H9 (cell line): ENCODE results near the gene DEPP1. TPM values are rescaled to one million over a fixed set of nuclear protein-coding genes. Genes with fewer than 3 reads are reported as not detected.

ENCODE experiments used
- DNase-seq: peaks from one replicate; pipeline ENCODE4 v3.0.0-alpha.2; 2017
- H2AFZ ChIP-seq: one replicate; pipeline ENCODE4 v1.6.1; 2013; ENCODE audit warnings: mild to moderate bottlenecking, low read length, control low read depth, moderate library complexity
- H2AK5ac ChIP-seq: 2 replicates; pipeline ENCODE4 v1.6.1; 2013; ENCODE audit warnings: low read length, control low read depth, mixed read lengths; ENCODE audit not compliant: insufficient read length
- H2BK120ac ChIP-seq: one replicate; pipeline ENCODE4 v1.6.1; 2013; ENCODE audit warnings: low read depth, mild to moderate bottlenecking, low read length, control low read depth, inconsistent platforms; ENCODE audit not compliant: poor library complexity, severe bottlenecking
- H2BK12ac ChIP-seq: 2 replicates; pipeline ENCODE4 v1.6.1; 2013; ENCODE audit warnings: low read length, control low read depth, mixed read lengths, low read depth; ENCODE audit not compliant: insufficient read length
- H2BK15ac ChIP-seq: 2 replicates; pipeline ENCODE4 v1.6.1; 2013; ENCODE audit warnings: low read depth, low read length, control low read depth
- H2BK20ac ChIP-seq: one replicate; pipeline ENCODE4 v1.6.1; 2013; ENCODE audit warnings: low read depth, mild to moderate bottlenecking, low read length, control low read depth, inconsistent platforms; ENCODE audit not compliant: poor library complexity, severe bottlenecking
- H2BK5ac ChIP-seq: 2 replicates; pipeline ENCODE4 v1.6.1; 2013; ENCODE audit warnings: low read length, control low read depth, mixed read lengths; ENCODE audit not compliant: insufficient read length
- H3K14ac ChIP-seq: 2 replicates; pipeline ENCODE4 v1.6.1; 2013; ENCODE audit warnings: low read length, control low read depth; ENCODE audit not compliant: insufficient read depth
- H3K18ac ChIP-seq: 2 replicates; pipeline ENCODE4 v1.6.1; 2013; ENCODE audit warnings: low read depth, mild to moderate bottlenecking, mixed read lengths, low read length, control low read depth; ENCODE audit not compliant: insufficient read length
- H3K23ac ChIP-seq: 2 replicates; pipeline ENCODE4 v1.6.1; 2013; ENCODE audit warnings: low read length, control low read depth, mixed read lengths, low read depth; ENCODE audit not compliant: insufficient read length
- H3K23me2 ChIP-seq: 2 replicates; pipeline ENCODE4 v1.6.1; 2013; ENCODE audit warnings: low read depth, mild to moderate bottlenecking, mixed read lengths, low read length, control low read depth; ENCODE audit not compliant: insufficient read length, poor library complexity, severe bottlenecking
- H3K27ac ChIP-seq: 2 replicates; pipeline ENCODE4 v1.5.1; 2013; ENCODE audit warnings: low read length, control low read depth, mixed read lengths, low read depth; ENCODE audit not compliant: insufficient read length
- H3K27me3 ChIP-seq: 2 replicates; pipeline ENCODE4 v1.6.1; 2013; ENCODE audit warnings: low read length, control low read depth, inconsistent platforms; ENCODE audit not compliant: insufficient read depth
- H3K4ac ChIP-seq: 2 replicates; pipeline ENCODE4 v1.6.1; 2013; ENCODE audit warnings: low read depth, mild to moderate bottlenecking, control low read depth, inconsistent platforms, low read length, moderate library complexity
- H3K4me1 ChIP-seq: 2 replicates; pipeline ENCODE4 v1.6.1; 2013; ENCODE audit warnings: low read length, control low read depth, inconsistent platforms; ENCODE audit not compliant: insufficient read depth
- H3K4me2 ChIP-seq: 2 replicates; pipeline ENCODE4 v1.6.1; 2013; ENCODE audit warnings: low read length, control low read depth, mixed read lengths; ENCODE audit not compliant: insufficient read length, insufficient read depth
- H3K56ac ChIP-seq: 2 replicates; pipeline ENCODE4 v1.6.1; 2013; ENCODE audit warnings: low read depth, mild to moderate bottlenecking, mixed read lengths, low read length, control low read depth; ENCODE audit not compliant: insufficient read length
- H3K79me1 ChIP-seq: 2 replicates; pipeline ENCODE4 v1.6.1; 2013; ENCODE audit warnings: low read depth, mild to moderate bottlenecking, moderate library complexity, low read length, control low read depth, inconsistent platforms; ENCODE audit not compliant: insufficient read depth, poor library complexity, severe bottlenecking
- H3K79me2 ChIP-seq: 2 replicates; pipeline ENCODE4 v1.6.1; 2013; ENCODE audit warnings: low read length, control low read depth, inconsistent platforms; ENCODE audit not compliant: insufficient read depth
- H3K9ac ChIP-seq: 2 replicates; pipeline ENCODE4 v1.6.1; 2013; ENCODE audit warnings: low read length, control low read depth, mixed read lengths; ENCODE audit not compliant: insufficient read length; ENCODE audit errors: extremely low read depth
- H3K9me3 ChIP-seq: one replicate; pipeline ENCODE4 v1.6.1; 2013; ENCODE audit warnings: low read depth, low read length, inconsistent platforms; ENCODE audit not compliant: control insufficient read depth
- H3T11ph ChIP-seq: one replicate; pipeline ENCODE4 v1.6.1; 2013; ENCODE audit warnings: mild to moderate bottlenecking, low read length, control low read depth, inconsistent platforms
- H4K20me1 ChIP-seq: one replicate; pipeline ENCODE4 v1.6.1; 2013; ENCODE audit not compliant: control insufficient read depth, insufficient read length, insufficient read depth
- H4K5ac ChIP-seq: 2 replicates; pipeline ENCODE4 v1.6.1; 2013; ENCODE audit warnings: low read depth, mild to moderate bottlenecking, mixed read lengths, low read length, control low read depth; ENCODE audit not compliant: insufficient read length
- H4K8ac ChIP-seq: replicated peaks from 2 replicates; pipeline ENCODE4 v1.6.1; 2013; ENCODE audit warnings: low read length, control low read depth, mixed read lengths, low read depth; ENCODE audit not compliant: insufficient read length
- H4K91ac ChIP-seq: 2 replicates; pipeline ENCODE4 v1.6.1; 2013; ENCODE audit warnings: low read depth, mild to moderate bottlenecking, moderate library complexity, mixed read lengths, low read length, control low read depth; ENCODE audit not compliant: insufficient read length
- H3K27ac Mint-ChIP-seq, 3 experiments: 2 replicates in 2 of 3; 3 replicates in 1 of 3; pipeline ENCODE4 v1.8.0; 2020 to 2021; ENCODE audit warnings: mixed read lengths in 3 of 3, mild to moderate bottlenecking in 1 of 3, moderate library complexity in 1 of 3
- H3K27me3 Mint-ChIP-seq: 2 replicates; pipeline ENCODE4 v1.8.0; 2021; ENCODE audit warnings: low read depth, mild to moderate bottlenecking, moderate library complexity, mixed read lengths
- H3K36me3 Mint-ChIP-seq, 3 experiments: 2 replicates in 2 of 3; 3 replicates in 1 of 3; pipeline ENCODE4 v1.8.0; 2020 to 2021; ENCODE audit warnings: low read depth in 3 of 3, mixed read lengths in 3 of 3; ENCODE audit not compliant: insufficient read depth in 1 of 3
- H3K4me1 Mint-ChIP-seq, 2 experiments: 2 replicates each; pipeline ENCODE4 v1.8.0; 2020; ENCODE audit warnings: mixed read lengths in 2 of 2
- H3K4me3 Mint-ChIP-seq, 2 experiments: 2 replicates in 1 of 2; 3 replicates in 1 of 2; pipeline ENCODE4 v1.8.0; 2020 to 2021; ENCODE audit warnings: mild to moderate bottlenecking in 2 of 2, mixed read lengths in 2 of 2, moderate library complexity in 1 of 2
- H3K9me3 Mint-ChIP-seq, 2 experiments: 2 replicates in 1 of 2; 3 replicates in 1 of 2; pipeline ENCODE4 v1.8.0; 2020; ENCODE audit warnings: mild to moderate bottlenecking in 2 of 2, mixed read lengths in 2 of 2, moderate library complexity in 1 of 2
- WGBS: extraction: QIAGEN DNeasy Blood & Tissue Kit; methylation state at CpG from one replicate; pipeline ENCODE4 v1.1.7; 2013; ENCODE audit warnings: missing lambda C conversion rate, low lambda C conversion rate, mixed read lengths; ENCODE audit not compliant: insufficient read length; ENCODE audit errors: extremely low coverage; 5-methylcytosine and 5-hydroxymethylcytosine counted together
- total RNA-seq: library from RNA; stranded (reverse); gene quantifications from 2 replicates; pipeline ENCODE4 v1.2.1, GENCODE V29; 2021
- TF ChIP-seq, protein P1 (sequence below): fragments of 200-600 bp; sonication (generic); conservative IDR thresholded peaks from 3 replicates; pipeline ENCODE4 v1.8.0; 2021; ENCODE audit warnings: antibody characterized with exemption, mild to moderate bottlenecking

DEPP1 gene
- total RNA-seq, 1 experiment from 2014 or later = 2.4 TPM

DNA sequence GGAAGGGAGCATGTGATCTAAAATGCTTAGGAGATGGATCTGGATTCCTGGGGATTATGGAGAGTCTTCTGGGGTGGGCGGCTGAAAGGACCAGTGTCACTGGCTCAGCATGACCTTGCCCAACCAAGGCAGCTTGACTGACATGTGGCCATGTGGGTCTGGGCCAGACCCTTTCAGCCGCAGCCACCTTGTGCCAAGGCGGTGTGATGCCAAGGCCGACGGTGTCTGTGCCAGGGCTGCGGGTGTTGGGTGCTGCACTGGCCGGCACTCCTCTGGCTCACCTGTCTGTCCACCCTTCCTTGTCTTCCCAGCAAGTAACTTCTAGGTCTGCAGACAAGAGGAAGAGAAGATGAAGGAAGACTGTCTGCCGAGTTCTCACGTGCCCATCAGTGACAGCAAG lies 8.8 kb downstream of the DEPP1 start:
- H3K9me3 ChIP-seq = no peaks in the 10 kb centered on the region
- no peak overlapping the region for H2BK120ac ChIP-seq
- Mint-ChIP-seq H3K4me3 (no peak overlapping the region), H3K36me3 (peaks cover 7 to 27% (median 13%) of the 10 kb centered on the region in 3 experiments; a peak in 6 of 7 replicates), H3K27me3 (no peaks in the 10 kb centered on the region), H3K27ac (no peak overlapping the region; a peak in 1 of 7 replicates), H3K4me1 (peaks cover 45 to 46% of the 10 kb centered on the region in 2 experiments), H3K9me3 (no peaks in the 10 kb centered on the region; a peak in 2 of 5 replicates)
- no peak overlapping the region for H3K56ac ChIP-seq
- TF ChIP-seq, protein P1, sequence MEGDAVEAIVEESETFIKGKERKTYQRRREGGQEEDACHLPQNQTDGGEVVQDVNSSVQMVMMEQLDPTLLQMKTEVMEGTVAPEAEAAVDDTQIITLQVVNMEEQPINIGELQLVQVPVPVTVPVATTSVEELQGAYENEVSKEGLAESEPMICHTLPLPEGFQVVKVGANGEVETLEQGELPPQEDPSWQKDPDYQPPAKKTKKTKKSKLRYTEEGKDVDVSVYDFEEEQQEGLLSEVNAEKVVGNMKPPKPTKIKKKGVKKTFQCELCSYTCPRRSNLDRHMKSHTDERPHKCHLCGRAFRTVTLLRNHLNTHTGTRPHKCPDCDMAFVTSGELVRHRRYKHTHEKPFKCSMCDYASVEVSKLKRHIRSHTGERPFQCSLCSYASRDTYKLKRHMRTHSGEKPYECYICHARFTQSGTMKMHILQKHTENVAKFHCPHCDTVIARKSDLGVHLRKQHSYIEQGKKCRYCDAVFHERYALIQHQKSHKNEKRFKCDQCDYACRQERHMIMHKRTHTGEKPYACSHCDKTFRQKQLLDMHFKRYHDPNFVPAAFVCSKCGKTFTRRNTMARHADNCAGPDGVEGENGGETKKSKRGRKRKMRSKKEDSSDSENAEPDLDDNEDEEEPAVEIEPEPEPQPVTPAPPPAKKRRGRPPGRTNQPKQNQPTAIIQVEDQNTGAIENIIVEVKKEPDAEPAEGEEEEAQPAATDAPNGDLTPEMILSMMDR = no peak
- H3K79me1 ChIP-seq = no peaks in the 10 kb centered on the region
- no peak overlapping the region for H3K9ac ChIP-seq
- H3K4me1 ChIP-seq = peaks cover 15% of the 10 kb centered on the region
- H3K27me3 ChIP-seq = no peaks in the 10 kb centered on the region
- H3K4me2 ChIP-seq = no peak overlapping the region
- no peak overlapping the region for H4K91ac ChIP-seq
- H2BK15ac ChIP-seq = no peak overlapping the region
- H3K23me2 ChIP-seq = peaks cover 4% of the 10 kb centered on the region
- H2BK5ac ChIP-seq = no peak overlapping the region
- no peak overlapping the region for H3K4ac ChIP-seq
- H4K8ac ChIP-seq = no peak overlapping the region
- H4K5ac ChIP-seq = no peak overlapping the region
- no peak overlapping the region for H3K18ac ChIP-seq
- WGBS = no CpG with 5 or more reads among the region's 9 CpGs
- H3K79me2 ChIP-seq = no peaks in the 10 kb centered on the region
- H3K27ac ChIP-seq = no peak overlapping the region
- no peaks in the 10 kb centered on the region for H4K20me1 ChIP-seq
- no peak overlapping the region for H2AK5ac ChIP-seq
- H3K14ac ChIP-seq = no peak overlapping the region
- no peak overlapping the region for H2BK12ac ChIP-seq
- no peak overlapping the region for H2BK20ac ChIP-seq
- H3T11ph ChIP-seq = no peak overlapping the region
- no peak overlapping the region for H3K23ac ChIP-seq
- no peak for DNase-seq
- H2AFZ ChIP-seq = no peak overlapping the region
